Measurements from ENCODE around the gene OR11A1.

GRCh38 chr6:29502597-29502996 lies 45.7 kb upstream of the OR11A1 start:
- TF ChIP-seq GATA2 (IDR thresholded peaks at IDR 0.05; ENCODE audit: low read depth, low read length) (no peak), GATA3 (IDR thresholded peaks at IDR 0.05; ENCODE audit: low read depth, low read length) (no peak)

Data from SH-SY5Y (cell line).